ENCODE data around the gene TEKT2.

TEKT2 gene

GRCh38 chr1:36101546-36101945 is 17.7 kb downstream of the TEKT2 start:
- Histone ChIP-seq H3K27me3 (ENCODE audit: control insufficient read depth in 2 of 2, insufficient read depth in 2 of 2, low read length in 2 of 2) (no peaks in the 10 kb centered on the region), H3K9me3 (ENCODE audit: control insufficient read depth in 2 of 2, low read length in 2 of 2) (no peaks in the 10 kb centered on the region), H3K36me3 (ENCODE audit: control insufficient read depth in 2 of 2, insufficient read depth in 2 of 2, low read length in 2 of 2) (no peaks in the 10 kb centered on the region), H3K4me3 (ENCODE audit: low read length in 2 of 2) (no peak overlapping the region), H3K27ac (ENCODE audit: low read depth in 2 of 2, low read length in 2 of 2) (no peak overlapping the region), H3K9ac (ENCODE audit: low read depth in 1 of 2, low read length in 2 of 2) (no peak overlapping the region), H3K4me1 (ENCODE audit: control insufficient read depth in 2 of 2, insufficient read depth in 2 of 2, low read length in 2 of 2) (peaks cover 0 to 3% of the 10 kb centered on the region in 2 donors)

DNA sequence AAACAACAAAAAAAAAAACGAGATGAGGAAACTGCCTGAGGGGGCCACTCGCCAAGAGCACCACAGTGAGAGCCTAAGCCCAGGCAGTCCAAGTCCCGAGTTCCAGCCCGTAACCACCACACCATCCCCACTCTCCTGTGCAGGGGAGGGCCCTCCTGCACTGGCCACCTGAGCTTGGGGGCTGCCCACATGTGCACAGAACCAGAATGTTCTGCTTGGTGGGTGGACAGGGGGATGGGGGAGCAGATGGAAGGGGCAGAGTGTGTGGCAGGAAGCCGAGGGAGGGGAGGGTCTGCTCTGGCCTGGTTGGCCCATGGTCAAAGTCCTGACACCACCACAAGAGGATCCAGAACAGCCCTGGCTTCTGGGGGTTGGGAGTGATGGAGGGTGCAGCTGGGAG is 22.4 kb downstream of the TEKT2 start:
- Histone ChIP-seq H3K27ac (ENCODE audit: low read depth in 2 of 2, low read length in 2 of 2) (no peak overlapping the region), H3K9ac (ENCODE audit: low read depth in 1 of 2, low read length in 2 of 2) (no peak overlapping the region), H3K27me3 (ENCODE audit: control insufficient read depth in 2 of 2, insufficient read depth in 2 of 2, low read length in 2 of 2) (no peaks in the 10 kb centered on the region), H3K36me3 (ENCODE audit: control insufficient read depth in 2 of 2, insufficient read depth in 2 of 2, low read length in 2 of 2) (no peaks in the 10 kb centered on the region), H3K4me1 (ENCODE audit: control insufficient read depth in 2 of 2, insufficient read depth in 2 of 2, low read length in 2 of 2) (no peaks in the 10 kb centered on the region), H3K4me3 (ENCODE audit: low read length in 2 of 2) (no peak overlapping the region), H3K9me3 (ENCODE audit: control insufficient read depth in 2 of 2, low read length in 2 of 2) (no peaks in the 10 kb centered on the region)

DNA sequence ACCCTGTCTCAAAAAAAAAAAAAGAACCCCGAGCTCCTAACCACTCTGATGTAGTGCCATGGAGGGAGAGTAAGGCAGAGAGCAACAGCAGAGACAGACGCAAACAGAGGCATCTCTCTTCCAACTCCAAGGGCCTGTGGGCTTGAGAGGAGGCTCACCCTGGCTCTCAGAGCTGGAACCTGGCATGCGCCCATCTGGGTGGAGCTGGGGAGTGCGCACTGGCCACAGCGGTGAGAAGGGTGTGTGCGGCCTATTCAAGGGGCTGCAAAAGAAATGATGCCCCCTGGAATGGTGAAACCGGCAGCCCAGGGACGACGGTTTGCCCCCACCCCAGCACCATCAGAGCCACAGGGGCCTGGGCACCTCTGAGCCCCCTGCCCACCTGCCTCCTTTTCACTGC is 23.5 kb downstream of the TEKT2 start:
- Histone ChIP-seq H3K27ac (ENCODE audit: low read depth in 2 of 2, low read length in 2 of 2) (no peak overlapping the region), H3K36me3 (ENCODE audit: control insufficient read depth in 2 of 2, insufficient read depth in 2 of 2, low read length in 2 of 2) (no peaks in the 10 kb centered on the region), H3K4me3 (ENCODE audit: low read length in 2 of 2) (no peak overlapping the region), H3K4me1 (ENCODE audit: control insufficient read depth in 2 of 2, insufficient read depth in 2 of 2, low read length in 2 of 2) (no peaks in the 10 kb centered on the region), H3K9ac (ENCODE audit: low read depth in 1 of 2, low read length in 2 of 2) (no peak overlapping the region), H3K27me3 (ENCODE audit: control insufficient read depth in 2 of 2, insufficient read depth in 2 of 2, low read length in 2 of 2) (no peaks in the 10 kb centered on the region), H3K9me3 (ENCODE audit: control insufficient read depth in 2 of 2, low read length in 2 of 2) (no peaks in the 10 kb centered on the region)

DNA sequence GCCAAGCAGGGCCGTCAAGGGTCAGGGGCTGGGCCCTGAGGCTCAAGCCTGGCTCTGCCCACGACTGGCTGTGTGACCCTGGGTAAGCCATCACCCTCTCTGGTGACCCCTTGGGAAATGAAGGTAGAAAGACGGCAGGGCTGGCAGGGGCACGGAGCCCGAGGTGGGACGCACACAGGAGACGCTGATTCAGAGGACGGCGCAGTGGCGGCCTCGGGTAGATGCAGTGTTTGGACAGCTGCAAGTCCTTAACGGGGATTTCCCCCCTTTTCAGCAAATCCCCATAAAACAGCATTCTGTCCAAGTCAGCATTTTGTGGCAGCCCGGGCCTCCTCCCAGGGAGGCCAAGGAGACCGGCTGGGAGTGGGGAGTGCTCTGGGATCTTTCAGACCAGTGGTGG is 24.4 kb downstream of the TEKT2 start:
- Histone ChIP-seq H3K4me3 (ENCODE audit: low read length in 2 of 2) (no peak overlapping the region), H3K9ac (ENCODE audit: low read depth in 1 of 2, low read length in 2 of 2) (no peak overlapping the region), H3K27ac (ENCODE audit: low read depth in 2 of 2, low read length in 2 of 2) (no peak overlapping the region), H3K9me3 (ENCODE audit: control insufficient read depth in 2 of 2, low read length in 2 of 2) (no peaks in the 10 kb centered on the region), H3K36me3 (ENCODE audit: control insufficient read depth in 2 of 2, insufficient read depth in 2 of 2, low read length in 2 of 2) (no peaks in the 10 kb centered on the region), H3K27me3 (ENCODE audit: control insufficient read depth in 2 of 2, insufficient read depth in 2 of 2, low read length in 2 of 2) (no peaks in the 10 kb centered on the region), H3K4me1 (ENCODE audit: control insufficient read depth in 2 of 2, insufficient read depth in 2 of 2, low read length in 2 of 2) (no peaks in the 10 kb centered on the region)

GRCh38 chr1:36109041-36109679 is 25.3 kb downstream of the TEKT2 start:
- Histone ChIP-seq H3K9me3 (ENCODE audit: control insufficient read depth in 2 of 2, low read length in 2 of 2) (no peaks in the 10 kb centered on the region), H3K9ac (ENCODE audit: low read depth in 1 of 2, low read length in 2 of 2) (no peak overlapping the region), H3K4me1 (ENCODE audit: control insufficient read depth in 2 of 2, insufficient read depth in 2 of 2, low read length in 2 of 2) (no peaks in the 10 kb centered on the region), H3K36me3 (ENCODE audit: control insufficient read depth in 2 of 2, insufficient read depth in 2 of 2, low read length in 2 of 2) (no peaks in the 10 kb centered on the region), H3K27me3 (ENCODE audit: control insufficient read depth in 2 of 2, insufficient read depth in 2 of 2, low read length in 2 of 2) (no peaks in the 10 kb centered on the region), H3K4me3 (ENCODE audit: low read length in 2 of 2) (no peak overlapping the region), H3K27ac (ENCODE audit: low read depth in 2 of 2, low read length in 2 of 2) (no peak overlapping the region)

- Histone ChIP-seq H3K27me3 (ENCODE audit: control insufficient read depth in 2 of 2, insufficient read depth in 2 of 2, low read length in 2 of 2) (no peaks in the 10 kb centered on the region), H3K9me3 (ENCODE audit: control insufficient read depth in 2 of 2, low read length in 2 of 2) (no peaks in the 10 kb centered on the region), H3K36me3 (ENCODE audit: control insufficient read depth in 2 of 2, insufficient read depth in 2 of 2, low read length in 2 of 2) (no peaks in the 10 kb centered on the region), H3K4me1 (ENCODE audit: control insufficient read depth in 2 of 2, insufficient read depth in 2 of 2, low read length in 2 of 2) (peaks cover 0 to 2% of the 10 kb centered on the region in 2 donors), H3K9ac (ENCODE audit: low read depth in 1 of 2, low read length in 2 of 2) (no peak overlapping the region), H3K27ac (ENCODE audit: low read depth in 2 of 2, low read length in 2 of 2) (no peak overlapping the region), H3K4me3 (ENCODE audit: low read length in 2 of 2) (no peak overlapping the region)
Measured at GRCh38 chr1:36111151-36111550, 27.3 kb downstream of the TEKT2 start.

GRCh38 chr1:36112823-36113222 is 28.9 kb downstream of the TEKT2 start:
- no peak overlapping the region for H3K9ac ChIP-seq (ENCODE audit: low read depth in 1 of 2, low read length in 2 of 2)

DNA sequence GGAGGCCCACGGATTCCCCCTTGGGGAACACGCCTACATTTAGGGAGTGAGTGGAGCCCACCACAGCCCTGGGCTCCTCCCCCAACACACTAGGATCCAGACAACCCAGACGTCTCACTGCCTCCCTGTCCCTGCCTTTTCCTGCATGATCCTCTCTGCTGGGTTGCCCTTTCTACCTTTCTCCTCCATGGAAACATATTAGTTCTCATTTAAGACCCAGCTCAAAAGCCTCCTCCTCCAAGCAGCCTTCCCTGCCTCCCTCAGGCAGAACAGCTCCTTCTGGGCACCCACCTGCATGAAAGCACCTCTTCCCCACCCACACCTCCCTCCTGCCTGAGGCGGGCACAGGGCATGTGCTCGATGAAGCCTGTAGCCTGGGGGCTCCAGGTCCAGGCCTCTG is 30.5 kb downstream of the TEKT2 start:
- H3K9ac ChIP-seq (ENCODE audit: low read depth in 1 of 2, low read length in 2 of 2): no peak overlapping the region
- H3K9me3 ChIP-seq (ENCODE audit: control insufficient read depth in 2 of 2, low read length in 2 of 2): no peaks in the 10 kb centered on the region
- no peak overlapping the region for H3K4me3 ChIP-seq (ENCODE audit: low read length in 2 of 2)
- no peak overlapping the region for H3K27ac ChIP-seq (ENCODE audit: low read depth in 2 of 2, low read length in 2 of 2)
- peaks cover 0 to 2% of the 10 kb centered on the region in 2 donors for H3K4me1 ChIP-seq (ENCODE audit: control insufficient read depth in 2 of 2, insufficient read depth in 2 of 2, low read length in 2 of 2)
- no peaks in the 10 kb centered on the region for H3K27me3 ChIP-seq (ENCODE audit: control insufficient read depth in 2 of 2, insufficient read depth in 2 of 2, low read length in 2 of 2)
- no peaks in the 10 kb centered on the region for H3K36me3 ChIP-seq (ENCODE audit: control insufficient read depth in 2 of 2, insufficient read depth in 2 of 2, low read length in 2 of 2)

More at GRCh38 chr1:36112823-36113222, 28.9 kb downstream of the TEKT2 start:
- H3K9me3 ChIP-seq (ENCODE audit: control insufficient read depth in 2 of 2, low read length in 2 of 2): no peaks in the 10 kb centered on the region
- H3K4me3 ChIP-seq (ENCODE audit: low read length in 2 of 2): no peak overlapping the region
- H3K36me3 ChIP-seq (ENCODE audit: control insufficient read depth in 2 of 2, insufficient read depth in 2 of 2, low read length in 2 of 2): no peaks in the 10 kb centered on the region
- H3K27me3 ChIP-seq (ENCODE audit: control insufficient read depth in 2 of 2, insufficient read depth in 2 of 2, low read length in 2 of 2): no peaks in the 10 kb centered on the region
- H3K4me1 ChIP-seq (ENCODE audit: control insufficient read depth in 2 of 2, insufficient read depth in 2 of 2, low read length in 2 of 2): peaks cover 0 to 2% of the 10 kb centered on the region in 2 donors
- no peak overlapping the region for H3K27ac ChIP-seq (ENCODE audit: low read depth in 2 of 2, low read length in 2 of 2)

DNA sequence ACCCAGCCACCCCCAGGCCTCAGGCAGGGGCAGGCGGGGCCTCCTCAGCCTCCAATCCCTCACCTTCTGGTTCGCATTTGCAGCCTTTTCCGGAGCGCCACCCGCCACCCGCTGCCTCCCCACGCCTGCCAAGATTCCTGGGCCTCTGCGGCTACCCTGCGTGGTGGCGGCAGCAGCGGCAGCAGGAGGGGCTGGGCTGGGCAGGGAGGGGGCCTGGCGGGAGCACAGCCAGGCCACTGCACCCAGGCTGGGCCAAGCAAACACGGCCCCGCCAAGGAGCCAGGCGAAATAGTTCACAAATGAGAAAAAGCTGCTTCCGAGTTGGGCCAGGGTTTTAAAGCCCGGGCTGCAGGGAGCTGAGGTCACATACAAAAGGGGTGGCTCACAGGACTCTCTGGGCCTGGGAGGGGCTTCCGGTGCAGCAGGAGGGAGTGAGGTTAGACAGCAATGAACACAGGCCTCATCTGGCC is 31.3 kb downstream of the TEKT2 start:
- no peak overlapping the region for H3K4me3 ChIP-seq (ENCODE audit: low read length in 2 of 2)
- H3K9me3 ChIP-seq (ENCODE audit: control insufficient read depth in 2 of 2, low read length in 2 of 2): no peaks in the 10 kb centered on the region
- H3K4me1 ChIP-seq (ENCODE audit: control insufficient read depth in 2 of 2, insufficient read depth in 2 of 2, low read length in 2 of 2): peaks cover 0 to 2% of the 10 kb centered on the region in 2 donors
- no peaks in the 10 kb centered on the region for H3K36me3 ChIP-seq (ENCODE audit: control insufficient read depth in 2 of 2, insufficient read depth in 2 of 2, low read length in 2 of 2)
- H3K9ac ChIP-seq (ENCODE audit: low read depth in 1 of 2, low read length in 2 of 2): no peak overlapping the region
- no peak overlapping the region for H3K27ac ChIP-seq (ENCODE audit: low read depth in 2 of 2, low read length in 2 of 2)
- H3K27me3 ChIP-seq (ENCODE audit: control insufficient read depth in 2 of 2, insufficient read depth in 2 of 2, low read length in 2 of 2): no peaks in the 10 kb centered on the region

- H3K9ac ChIP-seq (ENCODE audit: low read depth in 1 of 2, low read length in 2 of 2): no peak overlapping the region
- no peak overlapping the region for H3K4me3 ChIP-seq (ENCODE audit: low read length in 2 of 2)
- H3K27me3 ChIP-seq (ENCODE audit: control insufficient read depth in 2 of 2, insufficient read depth in 2 of 2, low read length in 2 of 2): no peaks in the 10 kb centered on the region
- H3K9me3 ChIP-seq (ENCODE audit: control insufficient read depth in 2 of 2, low read length in 2 of 2): no peaks in the 10 kb centered on the region
- no peaks in the 10 kb centered on the region for H3K36me3 ChIP-seq (ENCODE audit: control insufficient read depth in 2 of 2, insufficient read depth in 2 of 2, low read length in 2 of 2)
- H3K4me1 ChIP-seq (ENCODE audit: control insufficient read depth in 2 of 2, insufficient read depth in 2 of 2, low read length in 2 of 2): peaks cover 0 to 2% of the 10 kb centered on the region in 2 donors
- no peak overlapping the region for H3K27ac ChIP-seq (ENCODE audit: low read depth in 2 of 2, low read length in 2 of 2)
Measured at GRCh38 chr1:36115931-36116330, 32.0 kb downstream of the TEKT2 start.

Measured in mucosa of rectum (tissue), 2 donors.